AG04450 (cell line): ENCODE data around the gene NADSYN1. TPM values are rescaled to one million over a fixed set of nuclear protein-coding genes. Genes with fewer than 3 reads are reported as not detected.

Source experiments
- CTCF ChIA-PET: fragments of 300-600, 350-600 bp; formaldehyde crosslinking; extraction: SDS; loops from one replicate; lab custom pipeline; 2022; ENCODE audit warnings: antibody characterized with exemption, inconsistent platforms; lab: Charles Lee
- POLR2A ChIA-PET: fragments of 350-600 bp; formaldehyde crosslinking; extraction: SDS; loops from one replicate; lab custom pipeline; 2021; ENCODE audit warnings: antibody characterized with exemption, inconsistent platforms; lab: Yijun Ruan, JAX
- DNase-seq: peaks from one replicate; pipeline ENCODE4 v3.0.0-alpha.2; 2011; ENCODE audit warnings: low read depth, low spot score
- H3K27ac ChIP-seq: one replicate; pipeline ENCODE4 v1.5.1; 2012; ENCODE audit warnings: low read depth, low read length, control low read depth
- H3K27me3 ChIP-seq: one replicate; pipeline ENCODE4 v1.6.0; 2012; ENCODE audit warnings: low read length; ENCODE audit not compliant: control insufficient read depth, insufficient read depth
- H3K4me3 ChIP-seq: 2 replicates; pipeline ENCODE4 v1.5.1; 2011; ENCODE audit warnings: mild to moderate bottlenecking, low read depth, low read length, control low read depth
- H3K9me3 ChIP-seq: 2 replicates; pipeline ENCODE4 v1.5.1; 2012; ENCODE audit warnings: low read length; ENCODE audit not compliant: control insufficient read depth, insufficient read depth
- CTCF ChIP-seq: IDR thresholded peaks from 2 replicates; pipeline ENCODE4 v1.5.1; 2011; ENCODE audit warnings: low read depth, low read length, control low read depth, inconsistent platforms
- polyA plus RNA-seq: library from polyadenylated mRNA; depleted of rRNA; stranded (reverse); fragments of >200 nt; gene quantifications from 2 replicates; pipeline ENCODE4 v1.2.3, GENCODE V29; 2011

The NADSYN1 gene
- polyA plus RNA-seq, 1 experiment = 39.0 TPM

GRCh38 chr11:71450939-71451338, 2.1 kb upstream of the NADSYN1 start:
- CTCF ChIA-PET = no interaction called here

GRCh38 chr11:71451596-71452198, 1.3 kb upstream of the NADSYN1 start:
- Histone ChIP-seq H3K4me3 (no peak overlapping the region), H3K9me3 (peaks cover 4% of the 10 kb centered on the region; the same call in 1 of the 2 replicates), H3K27me3 (no peaks in the 10 kb centered on the region), H3K27ac (no peak overlapping the region)
- no peak for TF ChIP-seq CTCF
- CTCF ChIA-PET = no interaction called here
- POLR2A ChIA-PET = no interaction called here
- no peak for DNase-seq

More at GRCh38 chr11:71450939-71451338, 2.1 kb upstream of the NADSYN1 start:
- no peak for TF ChIP-seq CTCF
- no peaks in the 10 kb centered on the region for H3K27me3 ChIP-seq
- no peak for DNase-seq
- no peak overlapping the region for H3K4me3 ChIP-seq
- H3K9me3 ChIP-seq = peaks cover 4% of the 10 kb centered on the region; the same call in 1 of the 2 replicates
- no peak overlapping the region for H3K27ac ChIP-seq
- POLR2A ChIA-PET = no interaction called here

- CTCF ChIA-PET = interaction anchor here (0.8 kb wide), 1 partner anchor 127 kb away, joined by 3 read pairs; no protein-coding TSS in a partner anchor
- Histone ChIP-seq H3K4me3 (peak overlapping the region; percentile 70), H3K27me3 (no peaks in the 10 kb centered on the region), H3K9me3 (peaks cover 4% of the 10 kb centered on the region; the same call in 1 of the 2 replicates), H3K27ac (no peak overlapping the region)
- DNase-seq = no peak
- TF ChIP-seq CTCF = no peak
- POLR2A ChIA-PET = interaction anchor here (0.7 to 1.0 kb wide), 9 partner anchors 11 to 1661 kb away, joined by 3 to 7 read pairs (median 4); no protein-coding TSS in a partner anchor
Observed at GRCh38 chr11:71452199-71453036, 585 bp upstream of the NADSYN1 start.

GRCh38 chr11:71453918-71454304, 908 bp downstream of the NADSYN1 start:
- ChIA-PET CTCF (no interaction called here), POLR2A (no interaction called here)
- DNase-seq = no peak
- Histone ChIP-seq H3K4me3 (peak overlapping the region; percentile 95), H3K27ac (no peak overlapping the region), H3K27me3 (no peaks in the 10 kb centered on the region), H3K9me3 (peaks cover 4% of the 10 kb centered on the region; the same call in 1 of the 2 replicates)
- no peak for TF ChIP-seq CTCF
